GM18511 (cell line): ENCODE measurements around the gene ATP2A3.

ENCODE experiments used
- ATAC-seq: cut with Tn5 transposase; IDR thresholded peaks from one replicate; pipeline ENCODE4 v1.9.1; 2021; ENCODE audit warnings: mild to moderate bottlenecking, moderate library complexity; ENCODE audit not compliant: unreplicated experiment

The ATP2A3 gene

DNA sequence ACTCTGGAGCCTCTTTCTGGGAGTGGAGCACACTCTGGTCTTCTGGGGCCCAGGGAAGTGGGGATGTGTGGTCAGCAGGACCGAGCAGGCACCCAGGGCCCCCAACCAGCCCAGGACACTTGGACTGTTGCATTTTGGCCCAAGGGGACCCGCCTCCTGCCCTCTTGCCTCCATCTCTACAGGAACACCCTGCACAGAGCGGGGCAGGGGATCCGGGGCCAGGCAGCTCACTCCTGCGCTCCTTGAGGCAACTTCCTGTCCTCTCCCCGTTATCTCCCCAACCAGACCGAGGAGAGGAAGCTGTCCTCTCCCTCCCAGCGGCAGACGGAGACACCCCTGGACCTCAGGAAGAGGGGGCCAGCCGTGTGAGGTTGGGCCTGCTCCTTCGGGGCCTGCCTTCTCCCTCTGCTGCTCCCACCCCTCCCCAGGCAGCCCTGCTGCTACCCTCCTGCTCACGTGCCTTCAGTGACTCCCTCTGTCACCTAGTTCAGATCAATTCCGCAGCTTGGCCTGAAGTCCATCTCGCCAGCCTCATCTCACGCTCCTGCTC lies 10.0 kb upstream of the ATP2A3 start:
- ATAC-seq, result no peak

DNA sequence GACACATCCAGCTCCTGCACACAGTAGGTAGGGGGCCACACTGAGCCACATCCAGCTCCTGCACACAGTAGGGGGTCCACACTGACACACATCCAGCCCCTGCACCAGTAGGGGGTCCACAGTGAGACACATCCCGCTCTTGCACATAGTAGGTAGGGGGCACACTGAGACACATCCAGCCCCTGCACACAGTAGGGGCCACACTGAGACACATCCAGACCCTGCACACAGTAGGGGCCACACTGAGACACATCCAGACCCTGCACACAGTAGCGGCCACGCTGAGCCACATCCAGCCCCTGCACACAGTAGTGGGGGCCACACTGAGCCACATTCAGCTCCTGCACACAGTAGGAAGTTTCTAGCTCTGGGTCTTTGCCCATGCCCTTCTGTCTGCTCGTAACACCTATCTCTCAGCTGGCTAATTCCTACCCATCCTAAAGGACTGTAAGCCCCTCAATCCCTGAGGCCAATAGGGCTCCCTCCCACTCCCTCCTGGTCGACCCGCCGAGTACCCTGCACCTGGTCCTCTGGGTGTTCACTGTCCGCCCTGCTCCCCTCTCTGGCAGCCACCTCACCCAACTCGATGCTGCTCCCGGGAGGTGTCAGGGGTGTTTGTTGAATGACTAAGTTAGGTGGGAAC lies 9.4 kb upstream of the ATP2A3 start:
- no peak for ATAC-seq

DNA sequence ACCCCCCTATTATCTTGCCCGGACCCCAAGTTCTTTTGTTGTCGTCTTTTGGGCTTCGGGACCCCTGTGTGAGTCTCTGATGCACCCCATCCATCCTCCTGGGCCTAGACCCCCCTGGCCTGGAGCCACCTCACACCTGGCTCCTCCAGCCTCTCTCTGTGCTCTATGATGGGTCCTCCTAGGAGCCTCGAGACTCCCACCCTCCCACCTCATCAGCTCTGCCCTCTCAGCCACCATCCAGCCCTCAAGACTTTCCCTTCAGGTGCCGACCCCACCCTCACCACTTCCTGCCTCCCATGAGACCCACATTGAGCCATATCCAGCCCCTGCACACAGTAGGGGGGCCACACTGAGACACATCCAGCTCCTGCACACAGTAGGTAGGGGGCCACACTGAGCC lies 8.7 kb upstream of the ATP2A3 start:
- no peak for ATAC-seq

DNA sequence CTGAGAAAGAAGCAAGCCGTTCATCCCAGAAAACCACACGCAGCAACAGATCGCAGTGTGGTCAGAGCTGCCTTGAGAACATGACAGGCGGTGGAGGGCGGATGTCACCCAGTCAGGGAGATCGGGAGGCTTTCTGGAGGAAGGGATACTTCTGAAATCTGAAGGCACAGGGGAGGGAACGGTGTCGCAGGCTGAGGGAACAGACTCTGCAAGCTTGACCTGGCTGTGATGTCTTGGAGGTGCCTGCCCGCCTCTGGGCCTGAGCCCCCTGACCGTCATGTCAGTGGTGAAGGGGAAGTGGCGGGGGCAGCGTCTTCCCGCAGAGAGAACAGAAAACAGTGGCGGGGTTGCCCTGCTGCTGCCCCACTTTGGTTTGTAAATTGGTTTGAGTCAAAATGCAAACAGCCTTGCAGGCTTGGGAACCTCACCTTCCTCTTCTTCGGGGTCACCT lies 8.1 kb upstream of the ATP2A3 start:
- ATAC-seq, result no peak

DNA sequence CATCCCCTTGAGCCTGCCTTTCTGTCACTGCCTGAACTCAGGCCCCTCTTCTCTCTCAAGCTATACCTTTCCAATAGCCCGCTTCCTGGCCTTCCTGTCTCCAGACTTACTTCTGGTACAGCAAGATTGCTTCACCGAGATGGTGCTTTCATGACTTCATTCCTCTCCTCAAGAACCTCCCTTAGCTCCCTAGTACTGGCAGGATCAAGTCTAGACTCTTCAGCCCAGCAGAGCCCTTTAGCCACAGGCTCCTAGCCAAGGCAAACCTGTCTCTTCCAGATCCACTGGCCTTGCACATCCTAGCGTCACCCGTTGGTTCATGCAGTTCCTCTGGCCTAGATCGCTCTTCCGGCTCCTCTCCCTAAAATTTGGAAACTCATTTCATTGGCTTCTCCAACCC lies 6.4 kb upstream of the ATP2A3 start:
- ATAC-seq, result no peak

GRCh38 chr17:3969963-3970362 lies 5.7 kb upstream of the ATP2A3 start:
- no peak for ATAC-seq

DNA sequence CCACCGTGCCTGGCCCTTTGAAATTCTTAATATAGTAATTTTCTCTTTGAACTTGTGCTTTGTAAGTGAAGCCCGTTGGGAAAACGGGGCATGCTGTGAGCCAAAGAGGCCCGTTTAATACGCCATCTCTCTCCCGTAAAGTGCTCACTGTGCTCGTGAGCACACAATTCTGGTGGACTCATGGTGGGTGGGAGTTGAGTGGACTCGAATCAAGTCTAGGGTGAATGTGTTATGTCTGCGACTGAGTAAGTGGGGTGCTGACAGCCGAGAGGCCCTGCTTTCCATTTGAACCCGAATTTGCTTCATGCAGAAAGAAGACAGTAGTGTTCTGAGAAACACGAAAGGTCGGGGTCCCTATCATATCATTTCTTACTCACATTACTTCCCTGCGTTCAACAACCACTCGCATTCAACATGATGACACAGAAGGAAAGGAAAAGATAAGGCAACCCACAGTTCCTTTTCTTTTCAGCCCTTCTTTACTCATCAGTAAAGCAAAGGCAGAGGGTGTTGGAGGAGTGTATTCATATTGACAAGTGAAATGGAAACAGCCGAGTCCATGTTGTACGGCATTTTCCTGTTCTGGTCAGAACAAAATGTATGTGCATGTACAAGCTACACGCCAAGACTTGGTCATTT lies 4.8 kb upstream of the ATP2A3 start:
- ATAC-seq, result no peak

GRCh38 chr17:3968015-3968414 lies 3.8 kb upstream of the ATP2A3 start:
- ATAC-seq, result no peak

- ATAC-seq, result no peak
Observed at GRCh38 chr17:3966720-3967363, 2.6 kb upstream of the ATP2A3 start.

- peak; percentile 38 for ATAC-seq
Observed at GRCh38 chr17:3965118-3965800, 1.0 kb upstream of the ATP2A3 start.

DNA sequence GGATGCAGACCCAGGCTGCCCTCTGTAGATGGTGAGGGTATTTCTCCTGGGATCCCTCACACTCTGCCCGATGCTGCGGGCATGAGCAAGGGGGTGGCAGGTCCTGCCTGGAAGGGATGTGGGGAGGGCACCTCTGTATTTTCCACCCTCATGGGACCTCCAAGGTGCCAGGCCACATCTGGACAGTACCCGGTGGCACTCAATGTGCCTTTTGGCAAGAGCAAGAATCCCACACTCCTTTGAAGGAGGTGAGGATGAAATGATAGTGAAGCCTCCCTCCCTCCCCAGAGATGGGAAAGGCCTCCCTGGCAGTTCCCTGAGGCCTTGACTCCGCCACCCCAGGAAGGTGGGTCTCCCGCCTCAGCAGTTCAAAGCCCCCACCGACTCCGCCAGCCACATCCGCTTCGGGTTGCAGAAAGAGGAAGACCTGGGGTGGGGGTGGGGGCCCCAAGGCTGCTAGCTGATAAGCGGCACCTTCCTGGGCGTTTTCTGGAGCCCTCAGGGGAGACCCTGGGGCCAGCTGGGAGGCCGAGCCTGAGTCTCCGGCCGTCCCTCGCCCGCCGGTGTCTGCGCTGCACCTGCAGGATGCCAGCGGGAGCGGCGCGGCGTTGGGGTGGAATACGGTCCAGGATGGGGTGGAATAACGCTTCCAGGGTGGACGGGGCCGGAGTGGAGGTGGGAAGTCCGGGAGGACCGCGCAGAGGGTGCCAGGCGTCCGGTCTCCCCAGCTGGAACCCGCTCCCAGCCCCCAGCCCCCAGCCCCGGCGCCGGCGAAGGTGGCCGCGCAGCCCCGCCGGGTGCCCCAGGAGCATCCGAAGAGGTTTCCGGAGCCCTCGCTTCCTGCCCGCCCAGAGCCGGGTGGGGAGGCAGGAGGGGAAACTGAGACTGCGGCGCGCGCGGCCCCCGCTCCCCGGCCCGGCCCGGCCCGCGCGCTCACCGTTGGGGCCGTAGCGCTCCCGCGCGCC lies 718 bp downstream of the ATP2A3 start:
- ATAC-seq, result peak; percentile 17

DNA sequence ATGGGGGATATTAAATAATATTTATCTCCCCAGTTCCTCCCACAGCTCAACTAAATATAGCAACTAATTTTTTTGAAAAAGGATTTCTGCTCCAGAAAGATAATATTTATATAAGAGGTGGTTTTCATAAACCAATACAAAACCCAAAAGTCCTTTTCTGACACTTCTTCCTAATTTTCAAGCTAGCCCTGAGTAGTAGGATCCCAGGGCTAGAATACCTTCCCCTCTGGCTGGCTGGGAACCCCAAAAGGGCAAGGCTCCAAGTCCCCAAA lies 1.3 kb downstream of the ATP2A3 start:
- no peak for ATAC-seq

- no peak for ATAC-seq
Observed at GRCh38 chr17:3962217-3962964, 1.8 kb downstream of the ATP2A3 start.

DNA sequence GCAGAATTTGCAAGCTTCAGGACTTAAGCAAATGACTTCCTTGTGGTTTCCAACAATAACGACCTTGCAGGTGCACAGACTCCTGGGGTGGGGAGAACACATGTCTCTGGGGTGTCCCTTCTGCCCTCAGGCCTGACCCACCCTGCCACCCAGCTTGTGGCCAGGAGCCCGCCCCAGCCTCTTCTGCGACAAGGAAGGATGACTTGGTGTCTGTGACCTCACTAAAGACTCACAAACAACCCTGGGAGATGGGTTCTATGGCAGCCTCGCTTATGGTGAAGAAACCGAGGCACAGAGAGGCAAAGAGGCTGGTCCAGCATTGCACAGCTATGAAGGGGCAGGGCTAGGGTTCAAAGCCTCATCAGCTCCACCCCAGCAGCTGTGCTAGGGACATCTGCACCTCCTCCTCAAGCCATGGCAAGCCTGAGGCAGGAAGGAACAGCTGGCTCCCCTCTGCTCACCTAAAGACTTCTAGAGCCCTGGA lies 2.6 kb downstream of the ATP2A3 start:
- peak; percentile 36 for ATAC-seq

DNA sequence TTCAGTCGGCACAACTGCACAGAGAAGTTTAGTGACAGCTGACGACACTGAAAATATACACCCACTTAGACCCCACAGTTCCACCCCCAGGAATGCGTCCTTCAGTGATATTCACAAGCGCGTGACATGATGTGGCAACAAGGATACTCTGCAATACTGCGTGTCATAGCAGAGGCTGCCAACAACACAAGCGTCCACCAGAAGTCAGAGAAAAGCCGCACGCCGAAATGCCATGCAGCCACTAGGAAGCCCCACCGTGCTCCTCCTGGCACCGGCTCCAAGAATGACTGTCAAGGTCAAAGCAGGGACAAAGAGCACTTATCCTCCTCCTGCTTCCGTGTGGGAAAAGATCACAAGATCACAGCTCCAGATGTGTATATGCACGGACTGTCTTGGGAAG lies 3.5 kb downstream of the ATP2A3 start:
- no peak for ATAC-seq

GRCh38 chr17:3959921-3960601 lies 4.2 kb downstream of the ATP2A3 start:
- ATAC-seq, result no peak

GRCh38 chr17:3959295-3959899 lies 4.8 kb downstream of the ATP2A3 start:
- no peak for ATAC-seq

GRCh38 chr17:3957735-3958599 lies 6.3 kb downstream of the ATP2A3 start:
- ATAC-seq, result no peak
